Measurements from ENCODE around the gene USP20. TPM values are rescaled to one million over a fixed set of nuclear protein-coding genes. Genes with fewer than 3 reads are reported as not detected.
A peak's percentile ranks its signal among the peaks of the same experiment; 100 is the strongest.

The USP20 gene
- total RNA-seq, 8 experiments from 2014 or later = 15.3 to 24.8 (median 20.7) TPM

GRCh38 chr9:129864991-129865647 lies 29.9 kb downstream of the USP20 start:
- Histone ChIP-seq H3K27ac (no peak overlapping the region), H3K4me3 (no peak overlapping the region), H3K4me1 (replicated peaks in 1 of 2) (peaks cover 0 to 6% of the 10 kb centered on the region in 2 donors)
- ATAC-seq (replicated peaks in 6 of 8) = no peak
- in situ Hi-C loops (cut with MboI; ENCODE audit: low pct_unique_long_range_greater_than_20kb in 2 of 9, low sequenced_read_pairs in 9 of 9, unreplicated experiment in 9 of 9) = no loop called here
- WGBS, 10 experiments = 0 to 75% (median 44%) methylated on average over 1 to 7 of the region's 11 CpGs; no CpG with 5 or more reads in 3 of the 10 experiments

- in situ Hi-C loops (cut with MboI; ENCODE audit: low pct_unique_long_range_greater_than_20kb in 2 of 9, low sequenced_read_pairs in 9 of 9, unreplicated experiment in 9 of 9) = no loop called here
- Histone ChIP-seq H3K4me1 (replicated peaks in 1 of 2) (peaks cover 0 to 6% of the 10 kb centered on the region in 2 donors), H3K4me3 (no peak overlapping the region), H3K27ac (no peak overlapping the region)
- ATAC-seq (replicated peaks in 6 of 8) = no peak
- WGBS, 10 experiments = 0 to 97% (median 86%) methylated on average over 1 to 7 of the region's 14 CpGs; no CpG with 5 or more reads in 4 of the 10 experiments
These were observed 30.5 kb downstream of the USP20 start for GRCh38 chr9:129865668-129866320.

- Histone ChIP-seq H3K4me1 (replicated peaks in 1 of 2) (peaks cover 0 to 13% of the 10 kb centered on the region in 2 donors), H3K4me3 (no peak overlapping the region), H3K27ac (no peak overlapping the region)
- in situ Hi-C loops (cut with MboI; ENCODE audit: low pct_unique_long_range_greater_than_20kb in 2 of 9, low sequenced_read_pairs in 9 of 9, unreplicated experiment in 9 of 9) = no loop called here
- peak in 3 of 8 experiments; percentile 13 to 37 (median 20) for ATAC-seq (replicated peaks in 6 of 8)
- WGBS, 10 experiments = 20 to 77% (median 60%) methylated on average over 1 to 10 of the region's 17 CpGs; no CpG with 5 or more reads in 5 of the 10 experiments
These were observed 31.3 kb downstream of the USP20 start for GRCh38 chr9:129866394-129867135.

- H3K27ac ChIP-seq = no peak overlapping the region
- ATAC-seq (replicated peaks in 6 of 8) = peak in 1 of 8 experiments; percentile 12
- H3K4me1 ChIP-seq (replicated peaks in 1 of 2) = peaks cover 0 to 13% of the 10 kb centered on the region in 2 donors
- 50 to 90% methylated on average over 2 to 4 of the region's 17 CpGs; no CpG with 5 or more reads in 8 of the 10 experiments for WGBS, 10 experiments
- in situ Hi-C loops (cut with MboI; ENCODE audit: low pct_unique_long_range_greater_than_20kb in 2 of 9, low sequenced_read_pairs in 9 of 9, unreplicated experiment in 9 of 9) = no loop called here
- no peak overlapping the region for H3K4me3 ChIP-seq
These were observed 32.1 kb downstream of the USP20 start for GRCh38 chr9:129867136-129868022.

GRCh38 chr9:129868023-129868871 lies 33.0 kb downstream of the USP20 start:
- in situ Hi-C loops (cut with MboI; ENCODE audit: low pct_unique_long_range_greater_than_20kb in 2 of 9, low sequenced_read_pairs in 9 of 9, unreplicated experiment in 9 of 9) = no loop called here
- Histone ChIP-seq H3K4me3 (no peak overlapping the region), H3K27ac (no peak overlapping the region), H3K4me1 (replicated peaks in 1 of 2) (peaks cover 0 to 8% of the 10 kb centered on the region in 2 donors)
- peak in 4 of 8 experiments; percentile 4 to 21 (median 10) for ATAC-seq (replicated peaks in 6 of 8)
- 76 to 100% (median 100%) methylated on average over 1 to 13 of the region's 48 CpGs; no CpG with 5 or more reads in 5 of the 10 experiments for whole genome bisulfite sequencing, 10 experiments

- ATAC-seq (replicated peaks in 6 of 8) = peak in 4 of 8 experiments; percentile 9 to 24 (median 12)
- Histone ChIP-seq H3K27ac (no peak overlapping the region), H3K4me3 (no peak overlapping the region), H3K4me1 (replicated peaks in 1 of 2) (peaks cover 0 to 7% of the 10 kb centered on the region in 2 donors)
- in situ Hi-C loops (cut with MboI; ENCODE audit: low pct_unique_long_range_greater_than_20kb in 2 of 9, low sequenced_read_pairs in 9 of 9, unreplicated experiment in 9 of 9) = no loop called here
- 71 to 100% (median 90%) methylated on average over 1 to 6 of the region's 28 CpGs; no CpG with 5 or more reads in 7 of the 10 experiments for WGBS, 10 experiments
These were observed 33.7 kb downstream of the USP20 start for GRCh38 chr9:129868872-129869486.

- no peak overlapping the region for H3K4me3 ChIP-seq
- peak in 2 of 8 experiments; percentile 3 to 7 for ATAC-seq (replicated peaks in 6 of 8)
- in situ Hi-C loops (cut with MboI; ENCODE audit: low pct_unique_long_range_greater_than_20kb in 2 of 9, low sequenced_read_pairs in 9 of 9, unreplicated experiment in 9 of 9) = no loop called here
- no peak overlapping the region for H3K27ac ChIP-seq
- peaks cover 0 to 7% of the 10 kb centered on the region in 2 donors for H3K4me1 ChIP-seq (replicated peaks in 1 of 2)
- 0 to 100% (median 93%) methylated on average over 1 to 8 of the region's 24 CpGs; no CpG with 5 or more reads in 3 of the 10 experiments for WGBS, 10 experiments
These were observed 34.6 kb downstream of the USP20 start for GRCh38 chr9:129869585-129870501.

- no peak overlapping the region for H3K4me3 ChIP-seq
- in situ Hi-C loops (cut with MboI; ENCODE audit: low pct_unique_long_range_greater_than_20kb in 2 of 9, low sequenced_read_pairs in 9 of 9, unreplicated experiment in 9 of 9) = no loop called here
- peaks cover 0 to 7% of the 10 kb centered on the region in 2 donors for H3K4me1 ChIP-seq (replicated peaks in 1 of 2)
- H3K27ac ChIP-seq = no peak overlapping the region
- peak in 3 of 8 experiments; percentile 12 to 25 (median 24) for ATAC-seq (replicated peaks in 6 of 8)
- whole genome bisulfite sequencing, 10 experiments = 42 to 94% (median 86%) methylated on average over 1 to 8 of the region's 11 CpGs; no CpG with 5 or more reads in 1 of the 10 experiments
These were observed 35.8 kb downstream of the USP20 start for GRCh38 chr9:129871046-129871445.

GRCh38 chr9:129873563-129874190 lies 38.4 kb downstream of the USP20 start:
- Histone ChIP-seq H3K27ac (no peak overlapping the region), H3K4me3 (no peak overlapping the region), H3K4me1 (replicated peaks in 1 of 2) (peaks cover 0 to 7% of the 10 kb centered on the region in 2 donors)
- WGBS, 10 experiments = 63 to 95% (median 84%) methylated on average over 2 to 4 of the region's 16 CpGs; no CpG with 5 or more reads in 6 of the 10 experiments
- in situ Hi-C loops (cut with MboI; ENCODE audit: low pct_unique_long_range_greater_than_20kb in 2 of 9, low sequenced_read_pairs in 9 of 9, unreplicated experiment in 9 of 9) = no loop called here
- ATAC-seq (replicated peaks in 6 of 8) = no peak

All from motor neuron (in vitro differentiated cells).